Fibroblast of lung (primary cell): ENCODE measurements around the gene RELL1.

Experiments
- CTCF ChIP-seq, 2 donors: IDR thresholded peaks in 1 of 2; conservative IDR thresholded peaks in 1 of 2; 1 replicate in 1 of 2; 2 replicates in 1 of 2; pipeline ENCODE4 v1.5.1; 2011 to 2012; ENCODE audit warnings: low read length in 2 of 2, control low read depth in 1 of 2, inconsistent platforms in 1 of 2, low read depth in 1 of 2, mild to moderate bottlenecking in 1 of 2
- EZH2 ChIP-seq: IDR thresholded peaks from 2 replicates; pipeline ENCODE4 v1.5.1; 2012; ENCODE audit warnings: low read length, control low read depth, mild to moderate bottlenecking; ENCODE audit errors: missing control alignments

- no peak for TF ChIP-seq EZH2
- TF ChIP-seq CTCF (conservative IDR thresholded peaks at IDR 0.05 in 1 of 2, IDR thresholded peaks at IDR 0.05 in 1 of 2; ENCODE audit: low read depth in 1 of 2, low read length in 2 of 2), result no peak
Measured at GRCh38 chr4:37625499-37625898, 60.7 kb downstream of the RELL1 start.
